ENCODE data around the gene TLE4. TPM values are rescaled to one million over a fixed set of nuclear protein-coding genes. Genes with fewer than 3 reads are reported as not detected.

TLE4 gene
- total and polyA plus RNA-seq, 2 experiments from 2014 or later: 45.8 to 72.9 TPM

DNA sequence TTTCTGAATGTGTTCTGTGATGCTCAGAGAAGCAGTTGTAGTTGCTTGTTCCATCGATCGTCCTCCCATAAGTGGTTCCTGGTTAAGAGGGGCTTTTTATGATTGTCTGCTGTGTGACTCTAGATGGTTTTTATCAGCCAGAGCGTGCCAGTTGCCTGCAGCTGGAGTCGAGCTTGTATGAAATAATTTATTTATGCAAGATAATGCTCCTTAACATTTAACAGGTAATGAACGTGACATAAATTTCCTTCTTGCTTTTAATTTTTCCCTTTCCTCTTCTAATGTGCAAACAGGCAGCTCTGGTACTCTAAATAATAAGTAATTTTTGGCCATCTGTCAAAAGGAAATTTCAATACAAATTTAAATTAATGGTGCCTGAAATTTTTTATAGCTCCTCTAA is 84.4 kb downstream of the TLE4 start (continued):
- TF ChIP-seq, protein P1, sequence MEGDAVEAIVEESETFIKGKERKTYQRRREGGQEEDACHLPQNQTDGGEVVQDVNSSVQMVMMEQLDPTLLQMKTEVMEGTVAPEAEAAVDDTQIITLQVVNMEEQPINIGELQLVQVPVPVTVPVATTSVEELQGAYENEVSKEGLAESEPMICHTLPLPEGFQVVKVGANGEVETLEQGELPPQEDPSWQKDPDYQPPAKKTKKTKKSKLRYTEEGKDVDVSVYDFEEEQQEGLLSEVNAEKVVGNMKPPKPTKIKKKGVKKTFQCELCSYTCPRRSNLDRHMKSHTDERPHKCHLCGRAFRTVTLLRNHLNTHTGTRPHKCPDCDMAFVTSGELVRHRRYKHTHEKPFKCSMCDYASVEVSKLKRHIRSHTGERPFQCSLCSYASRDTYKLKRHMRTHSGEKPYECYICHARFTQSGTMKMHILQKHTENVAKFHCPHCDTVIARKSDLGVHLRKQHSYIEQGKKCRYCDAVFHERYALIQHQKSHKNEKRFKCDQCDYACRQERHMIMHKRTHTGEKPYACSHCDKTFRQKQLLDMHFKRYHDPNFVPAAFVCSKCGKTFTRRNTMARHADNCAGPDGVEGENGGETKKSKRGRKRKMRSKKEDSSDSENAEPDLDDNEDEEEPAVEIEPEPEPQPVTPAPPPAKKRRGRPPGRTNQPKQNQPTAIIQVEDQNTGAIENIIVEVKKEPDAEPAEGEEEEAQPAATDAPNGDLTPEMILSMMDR (conservative IDR thresholded peaks at IDR 0.05; ENCODE audit: low read depth in 2 of 2): no peak

DNA sequence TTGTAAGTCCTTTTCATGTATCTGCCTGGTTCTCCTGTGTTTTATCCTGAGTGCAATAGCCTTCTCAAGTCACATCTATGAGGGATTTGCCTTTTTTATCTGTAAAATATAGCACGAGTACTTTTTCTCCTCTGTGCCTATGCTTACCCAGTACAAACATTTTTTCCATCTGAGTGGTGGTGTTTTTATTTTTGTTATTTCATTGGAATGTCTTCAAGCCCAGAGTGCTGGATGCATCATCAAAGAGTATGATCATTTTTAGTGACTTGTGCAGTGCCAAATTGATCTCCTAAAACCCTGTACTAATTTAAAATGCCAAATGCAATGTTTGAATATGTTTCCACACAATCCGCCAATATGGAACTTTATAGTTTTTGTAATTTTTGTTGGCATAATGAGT is 86.1 kb downstream of the TLE4 start:
- H3K79me2 ChIP-seq (replicated peaks; ENCODE audit: insufficient read depth): no peaks in the 10 kb centered on the region
- peaks cover 27% of the 10 kb centered on the region for H3K4me1 ChIP-seq (ENCODE audit: insufficient read depth)
- H3K4me3 ChIP-seq: no peak overlapping the region
- H3K27ac Mint-ChIP-seq: no peak overlapping the region
- peaks cover 2% of the 10 kb centered on the region for H3K27me3 Mint-ChIP-seq (ENCODE audit: insufficient read depth, low read depth, poor library complexity)
- ATAC-seq (no peak), DNase-seq (ENCODE audit: low spot score) (no peak)
- H3K27me3 ChIP-seq (ENCODE audit: insufficient read depth): no peaks in the 10 kb centered on the region
- TF ChIP-seq STAT1 (IDR thresholded peaks at IDR 0.05; ENCODE audit: unreplicated experiment): no peak
- TF ChIP-seq JUNB (IDR thresholded peaks at IDR 0.05; ENCODE audit: unreplicated experiment): no peak
- TF ChIP-seq, protein P2, sequence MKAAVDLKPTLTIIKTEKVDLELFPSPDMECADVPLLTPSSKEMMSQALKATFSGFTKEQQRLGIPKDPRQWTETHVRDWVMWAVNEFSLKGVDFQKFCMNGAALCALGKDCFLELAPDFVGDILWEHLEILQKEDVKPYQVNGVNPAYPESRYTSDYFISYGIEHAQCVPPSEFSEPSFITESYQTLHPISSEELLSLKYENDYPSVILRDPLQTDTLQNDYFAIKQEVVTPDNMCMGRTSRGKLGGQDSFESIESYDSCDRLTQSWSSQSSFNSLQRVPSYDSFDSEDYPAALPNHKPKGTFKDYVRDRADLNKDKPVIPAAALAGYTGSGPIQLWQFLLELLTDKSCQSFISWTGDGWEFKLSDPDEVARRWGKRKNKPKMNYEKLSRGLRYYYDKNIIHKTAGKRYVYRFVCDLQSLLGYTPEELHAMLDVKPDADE (IDR thresholded peaks at IDR 0.05): no peak
- H3F3A ChIP-seq (replicated peaks; ENCODE audit: low read depth): no peaks in the 10 kb centered on the region
- H3K9me3 Mint-ChIP-seq: no peaks in the 10 kb centered on the region
- H4K20me1 ChIP-seq (replicated peaks; ENCODE audit: insufficient read depth): no peaks in the 10 kb centered on the region
- peaks cover 28% of the 10 kb centered on the region for H3K4me1 Mint-ChIP-seq
- H3K4me3 Mint-ChIP-seq: no peak overlapping the region
- no peak overlapping the region for H3K27ac ChIP-seq (ENCODE audit: low read depth)
- H2AFZ ChIP-seq: no peak overlapping the region
- H3K9me2 ChIP-seq (ENCODE audit: insufficient read depth): no peaks in the 10 kb centered on the region
- H3K4me2 ChIP-seq: no peak overlapping the region
- peaks cover 7% of the 10 kb centered on the region; the same call in 1 of the 3 replicates for H3K36me3 Mint-ChIP-seq (ENCODE audit: low read depth)
- H3K36me3 ChIP-seq (ENCODE audit: insufficient read depth): no peaks in the 10 kb centered on the region

DNA sequence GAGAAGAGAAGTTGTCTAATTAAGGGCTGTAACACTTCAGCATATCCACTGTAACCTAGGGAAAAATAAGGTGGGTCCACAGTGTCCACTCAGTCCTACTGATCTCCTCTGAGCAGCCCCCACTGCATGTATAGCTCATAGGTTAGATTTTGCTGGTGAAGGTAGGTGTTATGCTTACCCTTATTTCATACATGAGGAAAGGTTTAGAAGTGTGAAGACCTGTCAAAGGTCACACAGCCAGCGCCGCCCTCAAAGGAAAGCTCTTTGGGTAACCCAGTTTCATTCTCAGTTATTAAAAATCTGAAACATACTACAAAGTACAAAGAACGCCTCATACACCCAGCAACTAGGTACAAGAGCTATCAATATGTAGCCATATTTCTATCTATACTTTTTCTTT is 87.2 kb downstream of the TLE4 start:
- no peak overlapping the region for H3K27ac ChIP-seq (ENCODE audit: low read depth)
- H2AFZ ChIP-seq: no peak overlapping the region
- DNase-seq (ENCODE audit: low spot score) (no peak), ATAC-seq (no peak)
- Mint-ChIP-seq H3K4me1 (peaks cover 37% of the 10 kb centered on the region), H3K27me3 (ENCODE audit: insufficient read depth, low read depth, poor library complexity) (peaks cover 2% of the 10 kb centered on the region), H3K36me3 (ENCODE audit: low read depth) (peaks cover 7% of the 10 kb centered on the region; the same call in 1 of the 3 replicates), H3K27ac (peak overlapping the region; percentile 52; the same call in 1 of the 2 replicates), H3K9me3 (no peaks in the 10 kb centered on the region), H3K4me3 (no peak overlapping the region)
- H3K36me3 ChIP-seq (ENCODE audit: insufficient read depth): no peaks in the 10 kb centered on the region
- H4K20me1 ChIP-seq (replicated peaks; ENCODE audit: insufficient read depth): no peaks in the 10 kb centered on the region
- H3K4me2 ChIP-seq: no peak overlapping the region
- no peaks in the 10 kb centered on the region for H3K79me2 ChIP-seq (replicated peaks; ENCODE audit: insufficient read depth)
- no peaks in the 10 kb centered on the region for H3K9me2 ChIP-seq (ENCODE audit: insufficient read depth)
- H3K4me1 ChIP-seq (ENCODE audit: insufficient read depth): peaks cover 35% of the 10 kb centered on the region
- H3F3A ChIP-seq (replicated peaks; ENCODE audit: low read depth): no peaks in the 10 kb centered on the region; the same call in 1 of the 2 replicates
- no peaks in the 10 kb centered on the region for H3K27me3 ChIP-seq (ENCODE audit: insufficient read depth)
- TF ChIP-seq, protein P1 (conservative IDR thresholded peaks at IDR 0.05; ENCODE audit: low read depth in 2 of 2): no peak
- TF ChIP-seq NANOG (IDR thresholded peaks at IDR 0.05; ENCODE audit: borderline replicate concordance): no peak
- no peak overlapping the region for H3K4me3 ChIP-seq

All from GM23338 (cell line).